Spleen (tissue), 11 donors: ENCODE results near the gene WDR88. TPM values are rescaled to one million over a fixed set of nuclear protein-coding genes. Genes with fewer than 3 reads are reported as not detected.
A peak's percentile ranks its signal among the peaks of the same experiment; 100 is the strongest.

Experiments used
- DNase-seq: peaks from one replicate; pipeline ENCODE4 v3.0.0-alpha.2; 2020
- H3K27ac ChIP-seq, 8 donors: fragments of 200-600 bp; sonication (generic) in 7 of 8; 1 replicate in 4 of 8; 2 replicates in 4 of 8; pipeline versions ENCODE4 v1.5.0 to v1.8.0; 2016 to 2021; ENCODE audit warnings: inconsistent platforms in 4 of 8, mild to moderate bottlenecking in 4 of 8, moderate library complexity in 1 of 8
- H3K27me3 ChIP-seq, 7 donors: fragments of 200-600 bp; sonication (generic) in 6 of 7; replicated peaks in 1 of 7; 1 replicate in 4 of 7; 2 replicates in 3 of 7; pipeline versions ENCODE4 v1.5.0 to v1.8.0; 2016 to 2021; ENCODE audit warnings: inconsistent platforms in 3 of 7, mild to moderate bottlenecking in 1 of 7
- H3K36me3 ChIP-seq, 6 donors: fragments of 200-600 bp; sonication (generic) in 5 of 6; 1 replicate in 4 of 6; 2 replicates in 2 of 6; pipeline versions ENCODE4 v1.5.0 to v1.8.0; 2016 to 2021; ENCODE audit warnings: inconsistent platforms in 2 of 6
- H3K4me1 ChIP-seq, 6 donors: fragments of 200-600 bp; sonication (generic) in 5 of 6; 1 replicate in 3 of 6; 2 replicates in 3 of 6; pipeline versions ENCODE4 v1.5.0 to v1.8.0; 2016 to 2021; ENCODE audit warnings: inconsistent platforms in 3 of 6
- H3K4me3 ChIP-seq, 8 donors: fragments of 200-600 bp; sonication (generic) in 7 of 8; 1 replicate in 4 of 8; 2 replicates in 4 of 8; pipeline versions ENCODE4 v1.5.0 to v1.8.0; 2016 to 2021; ENCODE audit warnings: inconsistent platforms in 4 of 8, mild to moderate bottlenecking in 4 of 8, moderate library complexity in 2 of 8
- H3K9me3 ChIP-seq, 8 donors: fragments of 200-600 bp; sonication (generic) in 7 of 8; 1 replicate in 4 of 8; 2 replicates in 4 of 8; pipeline versions ENCODE4 v1.5.0 to v1.8.0; 2016 to 2021; ENCODE audit warnings: inconsistent platforms in 4 of 8
- POLR2A ChIP-seq, 3 donors: fragments of 450-650 bp; IDR thresholded peaks; one replicate each; pipeline ENCODE4 v1.5.1; 2017; ENCODE audit warnings: antibody characterized with exemption in 3 of 3, mild to moderate bottlenecking in 1 of 3
- POLR2AphosphoS5 ChIP-seq, 3 donors: sonication (generic); formaldehyde crosslinking; IDR thresholded peaks; one replicate each; pipeline ENCODE4 v1.5.1; 2017; ENCODE audit warnings: antibody characterized with exemption in 3 of 3
- WGBS, 5 donors: extraction: QIAGEN DNeasy Blood & Tissue Kit in 3 of 5; methylation state at CpG; one replicate each; pipeline versions ENCODE4 v1.1.5 to v1.1.7; 2013 to 2018; 5-methylcytosine and 5-hydroxymethylcytosine counted together
- intact Hi-C: fragments of 100-400 bp; cut with DNase I; formaldehyde crosslinking; loops from one replicate; pipeline ENCODE4 v1.15.0; 2023; ENCODE audit warnings: low total_unique reads
- polyA plus RNA-seq, 3 donors: library from polyadenylated mRNA; stranded (reverse); fragments of 200-250 nt; gene quantifications; one replicate each; pipeline ENCODE4 v1.2.1, GENCODE V29; 2013
- total RNA-seq, 7 donors: library from RNA; depleted of rRNA in 3 of 7; stranded (reverse); fragments of >200 nt in 3 of 7; fragmentation: NEBNext Ultra II Directional in 4 of 7; extraction: Animal tissue kit (Norgen Biotek cat#: 25700) in 4 of 7; gene quantifications; one replicate each; pipeline versions ENCODE4 v1.1.0 to v1.2.1, GENCODE V29; 2016 to 2021
- TF ChIP-seq, protein P1 (sequence below), 11 experiments: fragments of 200-600 bp in 7 of 11; fragments of 450-650 bp in 4 of 11; sonication (generic) in 4 of 11; IDR thresholded peaks in 8 of 11; conservative IDR thresholded peaks in 3 of 11; 1 replicate in 7 of 11; 2 replicates in 4 of 11; pipeline versions ENCODE4 v1.4.0 to v1.8.0; 2016 to 2021; ENCODE audit warnings: antibody characterized with exemption in 11 of 11, inconsistent platforms in 4 of 11, mild to moderate bottlenecking in 1 of 11
- donor health status: healthy with polysubstance abuse.
- donor health status: DM: no; HTN: no; CAD: no; lungs with moderate emphysema.
- donor health status: DM: no; HTN: no; CAD: no.
- donor health status: Bipolar disorder and iron deficiency.
- donor health status: healthy.
- donor health status: DM: no; HTN: no; CAD: no.
- donor health status: DM: yes; HTN: yes; CAD: no.

The WDR88 gene
- total and polyA plus RNA-seq, 10 donors, result 0.07 TPM; not detected in 9

DNA sequence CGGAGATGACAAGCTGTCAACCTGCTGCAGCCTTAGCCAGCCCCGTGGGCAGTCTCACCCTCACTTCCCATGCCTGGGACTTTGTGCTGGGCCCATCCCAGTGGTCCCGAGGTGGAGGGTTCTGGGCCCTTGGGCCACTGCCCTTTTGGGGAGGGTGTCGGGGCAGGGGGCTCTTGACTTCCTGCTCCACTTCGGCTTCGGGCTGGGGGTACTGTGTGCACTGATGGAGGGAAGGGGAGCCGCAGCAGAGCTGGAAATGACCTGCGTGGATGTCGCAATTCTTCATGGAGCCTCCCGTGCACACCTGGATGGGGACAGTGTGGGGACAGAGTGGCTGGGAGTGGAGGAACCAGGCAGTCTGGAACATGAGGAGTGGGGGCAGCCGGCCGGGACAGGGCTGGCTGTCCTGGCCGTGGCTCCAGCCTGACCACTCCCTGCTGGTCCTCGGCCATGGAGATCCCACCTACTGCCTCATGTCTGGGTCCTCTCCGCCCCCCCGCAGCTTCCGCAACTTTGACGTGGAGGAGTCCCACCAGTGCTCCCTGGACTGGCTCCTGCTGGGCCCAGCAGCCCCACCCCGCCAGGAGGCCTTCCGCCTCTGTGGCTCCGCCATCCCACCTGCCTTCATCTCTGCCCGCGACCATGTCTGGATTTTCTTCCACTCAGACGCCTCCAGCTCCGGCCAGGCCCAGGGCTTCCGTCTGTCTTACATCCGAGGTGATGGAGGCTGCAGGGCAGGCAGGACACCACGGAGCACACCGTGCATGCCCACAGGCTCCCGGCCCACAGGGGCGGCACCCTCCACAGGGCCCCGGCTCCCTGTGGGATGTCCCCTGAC is 72.4 kb downstream of the WDR88 start:
- Histone ChIP-seq H3K4me1 (peaks cover 0 to 23% (median 6%) of the 10 kb centered on the region in 6 donors), H3K4me3 (no peak overlapping the region), H3K36me3 (peaks cover 0 to 52% (median 0%) of the 10 kb centered on the region in 6 donors), H3K27me3 (no peaks in the 10 kb centered on the region), H3K9me3 (no peaks in the 10 kb centered on the region), H3K27ac (no peak overlapping the region)
- 86 to 95% (median 91%) methylated on average over 23 to 32 of the region's 32 CpGs for WGBS, 5 donors
- peak; percentile 29 for DNase-seq
- intact Hi-C loops, result no loop called here
- TF ChIP-seq, protein P1, sequence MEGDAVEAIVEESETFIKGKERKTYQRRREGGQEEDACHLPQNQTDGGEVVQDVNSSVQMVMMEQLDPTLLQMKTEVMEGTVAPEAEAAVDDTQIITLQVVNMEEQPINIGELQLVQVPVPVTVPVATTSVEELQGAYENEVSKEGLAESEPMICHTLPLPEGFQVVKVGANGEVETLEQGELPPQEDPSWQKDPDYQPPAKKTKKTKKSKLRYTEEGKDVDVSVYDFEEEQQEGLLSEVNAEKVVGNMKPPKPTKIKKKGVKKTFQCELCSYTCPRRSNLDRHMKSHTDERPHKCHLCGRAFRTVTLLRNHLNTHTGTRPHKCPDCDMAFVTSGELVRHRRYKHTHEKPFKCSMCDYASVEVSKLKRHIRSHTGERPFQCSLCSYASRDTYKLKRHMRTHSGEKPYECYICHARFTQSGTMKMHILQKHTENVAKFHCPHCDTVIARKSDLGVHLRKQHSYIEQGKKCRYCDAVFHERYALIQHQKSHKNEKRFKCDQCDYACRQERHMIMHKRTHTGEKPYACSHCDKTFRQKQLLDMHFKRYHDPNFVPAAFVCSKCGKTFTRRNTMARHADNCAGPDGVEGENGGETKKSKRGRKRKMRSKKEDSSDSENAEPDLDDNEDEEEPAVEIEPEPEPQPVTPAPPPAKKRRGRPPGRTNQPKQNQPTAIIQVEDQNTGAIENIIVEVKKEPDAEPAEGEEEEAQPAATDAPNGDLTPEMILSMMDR (IDR thresholded peaks at IDR 0.05 in 8 of 11, conservative IDR thresholded peaks at IDR 0.05 in 3 of 11), result no peak
- TF ChIP-seq POLR2AphosphoS5 (IDR thresholded peaks at IDR 0.05) (no peak), POLR2A (IDR thresholded peaks at IDR 0.05) (no peak)

DNA sequence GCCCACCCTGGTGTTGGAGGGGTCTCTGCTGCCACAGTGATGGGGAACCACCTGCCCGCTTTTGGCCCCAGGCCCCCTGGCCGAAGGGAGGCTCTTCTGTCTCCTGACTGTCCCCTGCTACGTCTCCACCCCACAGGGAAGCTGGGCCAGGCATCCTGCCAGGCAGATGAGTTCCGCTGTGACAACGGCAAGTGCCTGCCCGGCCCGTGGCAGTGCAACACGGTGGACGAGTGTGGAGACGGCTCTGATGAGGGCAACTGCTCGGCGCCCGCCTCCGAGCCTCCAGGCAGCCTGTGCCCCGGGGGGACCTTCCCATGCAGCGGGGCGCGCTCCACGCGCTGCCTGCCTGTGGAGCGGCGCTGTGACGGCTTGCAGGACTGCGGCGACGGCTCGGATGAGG is 73.2 kb downstream of the WDR88 start:
- Histone ChIP-seq H3K27ac (no peak overlapping the region), H3K4me3 (no peak overlapping the region), H3K27me3 (no peaks in the 10 kb centered on the region), H3K9me3 (no peaks in the 10 kb centered on the region), H3K36me3 (peaks cover 0 to 52% (median 0%) of the 10 kb centered on the region in 6 donors), H3K4me1 (peaks cover 0 to 16% (median 3%) of the 10 kb centered on the region in 6 donors)
- WGBS, 5 donors, result 89 to 96% (median 93%) methylated on average over 8 to 27 of the region's 27 CpGs
- TF ChIP-seq, protein P1 (IDR thresholded peaks at IDR 0.05 in 8 of 11, conservative IDR thresholded peaks at IDR 0.05 in 3 of 11), result no peak
- TF ChIP-seq POLR2A (IDR thresholded peaks at IDR 0.05), result no peak
- no peak for TF ChIP-seq POLR2AphosphoS5 (IDR thresholded peaks at IDR 0.05)
- intact Hi-C loops, result no loop called here
- no peak for DNase-seq

DNA sequence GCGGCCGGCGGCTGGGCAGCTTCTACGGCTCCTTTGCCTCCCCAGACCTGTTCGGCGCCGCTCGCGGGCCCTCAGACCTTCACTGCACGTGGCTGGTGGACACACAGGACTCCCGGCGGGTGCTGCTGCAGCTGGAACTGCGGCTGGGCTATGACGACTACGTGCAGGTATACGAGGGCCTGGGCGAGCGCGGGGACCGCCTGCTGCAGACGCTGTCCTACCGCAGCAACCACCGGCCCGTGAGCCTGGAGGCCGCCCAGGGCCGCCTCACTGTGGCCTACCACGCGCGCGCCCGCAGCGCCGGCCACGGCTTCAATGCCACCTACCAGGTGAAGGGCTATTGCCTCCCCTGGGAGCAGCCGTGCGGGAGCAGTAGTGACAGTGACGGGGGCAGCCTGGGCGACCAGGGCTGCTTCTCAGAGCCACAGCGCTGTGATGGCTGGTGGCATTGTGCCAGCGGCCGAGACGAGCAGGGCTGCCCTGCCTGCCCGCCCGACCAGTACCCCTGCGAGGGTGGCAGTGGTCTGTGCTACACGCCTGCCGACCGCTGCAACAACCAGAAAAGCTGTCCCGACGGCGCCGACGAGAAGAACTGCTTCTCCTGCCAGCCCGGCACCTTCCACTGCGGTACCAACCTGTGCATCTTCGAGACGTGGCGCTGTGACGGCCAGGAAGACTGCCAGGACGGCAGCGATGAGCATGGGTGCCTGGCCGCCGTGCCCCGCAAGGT is 73.8 kb downstream of the WDR88 start:
- Histone ChIP-seq H3K9me3 (no peaks in the 10 kb centered on the region), H3K27me3 (no peaks in the 10 kb centered on the region), H3K36me3 (peaks cover 0 to 52% (median 0%) of the 10 kb centered on the region in 6 donors), H3K4me1 (peaks cover 0 to 12% (median 3%) of the 10 kb centered on the region in 6 donors), H3K27ac (no peak overlapping the region), H3K4me3 (no peak overlapping the region)
- intact Hi-C loops, result no loop called here
- no peak for DNase-seq
- 91 to 96% (median 94%) methylated on average over 24 to 64 of the region's 64 CpGs for WGBS, 5 donors
- TF ChIP-seq POLR2AphosphoS5 (IDR thresholded peaks at IDR 0.05), result no peak
- TF ChIP-seq, protein P1 (IDR thresholded peaks at IDR 0.05 in 8 of 11, conservative IDR thresholded peaks at IDR 0.05 in 3 of 11), result no peak
- no peak for TF ChIP-seq POLR2A (IDR thresholded peaks at IDR 0.05)
